ENCODE measurements around the gene LOC101059915.
"Not testable (repeated sequence)": the region's sequence is repeated elsewhere in the genome, so short reads cannot be mapped to it uniquely, and the experiment has no call there.

Gene LOC101059915

GRCh38 chrX:71669947-71670346 lies 2.6 kb downstream of the LOC101059915 start:
- peaks cover 70 to 84% of the 10 kb centered on the region in 2 experiments for H3K9me3 Mint-ChIP-seq
- not testable (repeated sequence) for H3K79me2 ChIP-seq (ENCODE audit: insufficient read depth, low read length); H2AK5ac ChIP-seq (ENCODE audit: insufficient read length, low read length); H3K4me2 ChIP-seq (ENCODE audit: insufficient read depth, insufficient read length, low read length); H4K91ac ChIP-seq (ENCODE audit: insufficient read length, low read depth, low read length); H2BK120ac ChIP-seq (ENCODE audit: low read depth, low read length, poor library complexity, severe bottlenecking); H3K4me1 Mint-ChIP-seq; H3K4me3 Mint-ChIP-seq; H3K23ac ChIP-seq (ENCODE audit: insufficient read length, low read depth, low read length); H2BK20ac ChIP-seq (ENCODE audit: low read depth, low read length, poor library complexity, severe bottlenecking); H4K20me1 ChIP-seq (ENCODE audit: control insufficient read depth, insufficient read depth, insufficient read length); H2BK15ac ChIP-seq (ENCODE audit: low read depth, low read length); H3K27me3 Mint-ChIP-seq (ENCODE audit: low read depth); H2BK12ac ChIP-seq (ENCODE audit: insufficient read length, low read depth, low read length); H3K27ac Mint-ChIP-seq; H2AFZ ChIP-seq (ENCODE audit: low read length); H3K56ac ChIP-seq (ENCODE audit: insufficient read length, low read depth, low read length); H3K9ac ChIP-seq (ENCODE audit: extremely low read depth, insufficient read length, low read length); H4K5ac ChIP-seq (ENCODE audit: insufficient read length, low read depth, low read length); H3K79me1 ChIP-seq (ENCODE audit: insufficient read depth, low read depth, low read length, poor library complexity, severe bottlenecking); H3K27me3 ChIP-seq (ENCODE audit: insufficient read depth, low read length); H2BK5ac ChIP-seq (ENCODE audit: insufficient read length, low read length); H3K14ac ChIP-seq (ENCODE audit: insufficient read depth, low read length); H3K23me2 ChIP-seq (ENCODE audit: insufficient read length, low read depth, low read length, poor library complexity, severe bottlenecking); H3T11ph ChIP-seq (ENCODE audit: low read length); H3K18ac ChIP-seq (ENCODE audit: insufficient read length, low read depth, low read length); H3K4me1 ChIP-seq (ENCODE audit: insufficient read depth, low read length); H3K27ac ChIP-seq (ENCODE audit: insufficient read length, low read depth, low read length); H4K8ac ChIP-seq (replicated peaks; ENCODE audit: insufficient read length, low read depth, low read length); H3K4ac ChIP-seq (ENCODE audit: low read depth, low read length)
- DNase-seq = peak; percentile 66
- H3K36me3 Mint-ChIP-seq (ENCODE audit: insufficient read depth in 1 of 3, low read depth in 3 of 3) = peaks cover 4 to 12% (median 10%) of the 10 kb centered on the region in 3 experiments; a peak in 4 of 7 replicates
- H3K9me3 ChIP-seq (ENCODE audit: control insufficient read depth, low read depth, low read length) = peaks cover 36% of the 10 kb centered on the region
- TF ChIP-seq CTCF (conservative IDR thresholded peaks at IDR 0.05) = peak; percentile 66
- WGBS (ENCODE audit: extremely low coverage, insufficient read length, low lambda C conversion rate) = no CpG with 5 or more reads among the region's 10 CpGs
